ENCODE measurements around the gene DDX1.

Gene DDX1

GRCh38 chr2:15584316-15584715 is 7.4 kb upstream of the DDX1 start:
- no peaks in the 10 kb centered on the region for H3K9me3 ChIP-seq (ENCODE audit: severe bottlenecking)
- DNase-seq, result no peak
- no peak for TF ChIP-seq CTCF (IDR thresholded peaks at IDR 0.05; ENCODE audit: low read depth, low read length)

GRCh38 chr2:15584767-15585469 is 6.8 kb upstream of the DDX1 start:
- no peak for DNase-seq
- H3K27me3 ChIP-seq (ENCODE audit: insufficient read depth, low read depth, severe bottlenecking), result no peaks in the 10 kb centered on the region
- no peak overlapping the region for H3K4me3 ChIP-seq (ENCODE audit: low read depth, low read length)
- TF ChIP-seq CTCF (IDR thresholded peaks at IDR 0.05; ENCODE audit: low read depth, low read length), result no peak
- H3K9me3 ChIP-seq (ENCODE audit: severe bottlenecking), result no peaks in the 10 kb centered on the region
- no peak overlapping the region for H3K27ac ChIP-seq
- H3K36me3 ChIP-seq, result no peaks in the 10 kb centered on the region

More at GRCh38 chr2:15584316-15584715, 7.4 kb upstream of the DDX1 start:
- Histone ChIP-seq H3K27ac (no peak overlapping the region), H3K4me3 (ENCODE audit: low read depth, low read length) (no peak overlapping the region), H3K36me3 (no peaks in the 10 kb centered on the region), H3K27me3 (ENCODE audit: insufficient read depth, low read depth, severe bottlenecking) (no peaks in the 10 kb centered on the region)

- Histone ChIP-seq H3K4me3 (ENCODE audit: low read depth, low read length) (no peak overlapping the region), H3K27me3 (ENCODE audit: insufficient read depth, low read depth, severe bottlenecking) (no peaks in the 10 kb centered on the region), H3K9me3 (ENCODE audit: severe bottlenecking) (no peaks in the 10 kb centered on the region), H3K36me3 (peaks cover 4% of the 10 kb centered on the region), H3K27ac (no peak overlapping the region)
- peak; percentile 82 for DNase-seq
- peak; percentile 79 for TF ChIP-seq CTCF (IDR thresholded peaks at IDR 0.05; ENCODE audit: low read depth, low read length)
Observed at GRCh38 chr2:15588329-15588919, 3.2 kb upstream of the DDX1 start.

GRCh38 chr2:15591373-15591691 is 336 bp upstream of the DDX1 start:
- Histone ChIP-seq H3K4me3 (ENCODE audit: low read depth, low read length) (peak overlapping the region; percentile 96), H3K27me3 (ENCODE audit: insufficient read depth, low read depth, severe bottlenecking) (no peaks in the 10 kb centered on the region), H3K27ac (peak overlapping the region; percentile 93), H3K36me3 (peaks cover 25% of the 10 kb centered on the region), H3K9me3 (ENCODE audit: severe bottlenecking) (no peaks in the 10 kb centered on the region)
- no peak for TF ChIP-seq CTCF (IDR thresholded peaks at IDR 0.05; ENCODE audit: low read depth, low read length)
- DNase-seq, result no peak

- H3K36me3 ChIP-seq, result peaks cover 43% of the 10 kb centered on the region
- TF ChIP-seq CTCF (IDR thresholded peaks at IDR 0.05; ENCODE audit: low read depth, low read length), result no peak
- no peaks in the 10 kb centered on the region for H3K27me3 ChIP-seq (ENCODE audit: insufficient read depth, low read depth, severe bottlenecking)
- H3K9me3 ChIP-seq (ENCODE audit: severe bottlenecking), result no peaks in the 10 kb centered on the region
- H3K27ac ChIP-seq, result peak overlapping the region; percentile 13; the same call in 1 of the 2 replicates
- no peak for DNase-seq
- H3K4me3 ChIP-seq (ENCODE audit: low read depth, low read length), result no peak overlapping the region; the same call in 1 of the 2 replicates
Observed at GRCh38 chr2:15593327-15593705, 1.6 kb downstream of the DDX1 start.
